T1000 (cell line): ENCODE data around the gene RALGPS1.
A peak's percentile ranks its signal among the peaks of the same experiment; 100 is the strongest.

Source experiments
- DNase-seq: peaks from one replicate; lab custom pipeline; 2025; ENCODE audit warnings: mixed read lengths; lab: John Stamatoyannopoulos, UW

The RALGPS1 gene

GRCh38 chr9:127224178-127224882 lies 309.7 kb downstream of the RALGPS1 start:
- DNase-seq = peak; percentile 93

DNA sequence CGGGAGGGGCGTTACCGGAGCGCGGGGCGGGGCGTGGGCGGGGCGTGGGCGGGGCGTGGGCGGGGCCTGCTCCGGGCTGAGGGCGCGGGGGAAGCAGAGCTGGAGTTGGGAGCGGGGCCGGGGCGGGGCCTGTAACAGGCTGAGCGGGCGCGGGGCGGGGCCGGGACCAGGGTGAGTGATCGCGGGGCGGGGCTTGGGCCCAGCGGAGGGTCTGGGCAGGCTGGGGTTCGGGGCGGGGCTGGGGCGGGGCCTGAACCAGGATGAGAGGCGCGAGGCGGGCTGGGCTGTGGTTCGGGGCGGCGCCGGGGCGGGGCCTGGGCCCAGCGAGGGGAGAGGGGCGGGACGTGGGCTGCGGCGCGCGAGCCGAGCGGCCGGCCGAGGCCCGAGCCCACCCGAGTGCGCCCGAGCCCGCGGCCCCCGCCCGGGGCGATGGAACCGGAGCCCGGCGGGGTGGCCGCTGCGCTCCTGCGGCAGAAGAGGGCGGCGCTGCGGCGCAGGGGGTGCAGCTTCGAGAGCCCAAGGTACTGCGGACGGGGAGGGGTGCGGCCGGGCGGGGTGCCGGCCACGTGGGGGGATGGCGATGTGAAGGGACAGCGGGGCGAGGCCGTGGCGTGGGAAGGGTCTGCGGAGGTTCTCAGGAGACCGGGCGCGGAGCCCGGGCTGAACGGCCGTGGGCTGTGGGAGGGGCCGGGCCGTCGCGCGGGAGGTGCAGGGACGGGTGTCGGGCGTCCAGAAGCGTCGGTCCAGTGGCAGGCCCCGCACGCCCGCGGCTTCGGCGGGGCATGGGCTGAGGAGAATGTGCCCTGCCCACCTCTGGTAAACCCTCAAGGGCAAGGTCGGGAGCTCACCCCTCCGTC lies 310.5 kb downstream of the RALGPS1 start:
- DNase-seq = peak; percentile 89

DNA sequence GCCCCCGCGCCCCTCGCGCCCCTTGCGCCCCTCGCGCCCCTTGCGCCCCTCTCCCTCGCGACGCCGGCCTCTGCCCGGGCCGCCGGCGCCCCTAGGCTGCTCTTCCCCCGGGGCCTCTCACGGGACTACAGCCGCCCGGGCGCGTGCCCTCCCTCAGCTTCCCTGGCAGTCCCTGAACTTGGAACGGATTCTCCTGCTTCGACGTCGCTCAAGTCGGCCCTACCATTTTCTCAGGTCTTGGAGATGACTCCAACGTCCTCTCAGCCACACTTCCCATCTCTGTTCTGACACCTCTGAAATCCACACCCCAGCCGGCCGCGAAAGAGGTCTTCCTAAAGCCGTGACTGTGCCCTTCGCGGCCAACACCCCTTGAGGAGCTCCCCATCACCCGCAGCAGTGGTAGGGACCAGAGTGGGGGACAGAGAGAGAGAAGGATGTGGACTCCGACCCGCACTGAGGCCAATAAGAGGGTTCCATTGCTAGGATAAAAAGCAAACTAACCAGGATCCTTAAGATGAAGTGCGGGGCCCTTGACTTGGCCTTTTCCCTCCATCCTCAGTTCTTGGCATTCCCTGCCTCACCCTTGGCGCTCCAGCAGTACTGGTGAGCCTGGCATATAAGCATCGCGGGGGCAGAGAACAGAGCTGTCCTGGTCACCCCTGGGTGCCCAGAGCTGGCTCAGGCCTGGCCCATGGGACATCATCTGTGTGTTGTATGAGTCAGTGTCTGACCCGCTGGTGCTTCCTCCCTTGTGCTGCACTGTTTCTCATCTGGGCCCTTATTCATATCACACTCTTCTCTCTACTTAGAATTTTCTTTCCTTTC lies 311.4 kb downstream of the RALGPS1 start:
- no peak for DNase-seq

GRCh38 chr9:127229691-127230417 lies 315.3 kb downstream of the RALGPS1 start:
- no peak for DNase-seq

GRCh38 chr9:127231666-127232065 lies 317.1 kb downstream of the RALGPS1 start:
- DNase-seq = no peak

DNA sequence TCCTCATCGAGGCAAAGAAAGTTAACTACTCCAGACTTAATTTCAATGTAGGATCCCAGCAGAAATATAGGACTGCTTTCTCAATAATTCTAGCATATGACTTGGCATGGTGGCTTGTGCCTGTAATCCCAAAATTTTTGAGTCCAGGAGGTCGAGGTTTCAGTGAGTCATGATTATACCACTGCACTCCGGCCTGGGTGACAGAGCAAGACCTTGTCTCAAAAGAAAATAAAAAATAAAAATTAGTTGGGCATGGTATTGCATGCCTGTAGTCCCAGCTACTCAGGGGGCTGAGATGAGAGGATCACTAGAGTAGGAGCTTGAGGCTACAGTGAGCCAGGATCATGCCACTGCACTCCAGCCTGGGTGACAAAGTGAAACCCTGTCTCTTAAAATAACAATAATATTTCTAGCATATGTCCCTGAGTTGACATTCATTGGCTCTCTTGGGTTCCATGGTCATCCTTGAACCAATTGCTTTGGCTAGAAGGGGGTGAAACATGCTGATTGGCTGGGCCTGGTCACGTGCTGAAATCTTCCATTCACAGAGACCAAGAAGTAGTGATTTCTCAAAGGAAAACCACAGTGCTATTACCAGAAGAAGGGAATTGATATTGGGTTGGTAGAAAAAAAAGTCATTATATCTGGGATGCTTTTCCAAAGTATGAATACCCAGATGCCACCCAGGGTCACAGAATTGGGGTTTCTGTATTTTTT lies 318.4 kb downstream of the RALGPS1 start:
- no peak for DNase-seq

- DNase-seq = no peak
Observed at GRCh38 chr9:127233550-127233949, 319.0 kb downstream of the RALGPS1 start.

- no peak for DNase-seq
Observed at GRCh38 chr9:127233989-127234388, 319.4 kb downstream of the RALGPS1 start.

- no peak for DNase-seq
Observed at GRCh38 chr9:127237801-127238200, 323.2 kb downstream of the RALGPS1 start.

- DNase-seq = no peak
Observed at GRCh38 chr9:127241354-127241753, 326.8 kb downstream of the RALGPS1 start.

DNA sequence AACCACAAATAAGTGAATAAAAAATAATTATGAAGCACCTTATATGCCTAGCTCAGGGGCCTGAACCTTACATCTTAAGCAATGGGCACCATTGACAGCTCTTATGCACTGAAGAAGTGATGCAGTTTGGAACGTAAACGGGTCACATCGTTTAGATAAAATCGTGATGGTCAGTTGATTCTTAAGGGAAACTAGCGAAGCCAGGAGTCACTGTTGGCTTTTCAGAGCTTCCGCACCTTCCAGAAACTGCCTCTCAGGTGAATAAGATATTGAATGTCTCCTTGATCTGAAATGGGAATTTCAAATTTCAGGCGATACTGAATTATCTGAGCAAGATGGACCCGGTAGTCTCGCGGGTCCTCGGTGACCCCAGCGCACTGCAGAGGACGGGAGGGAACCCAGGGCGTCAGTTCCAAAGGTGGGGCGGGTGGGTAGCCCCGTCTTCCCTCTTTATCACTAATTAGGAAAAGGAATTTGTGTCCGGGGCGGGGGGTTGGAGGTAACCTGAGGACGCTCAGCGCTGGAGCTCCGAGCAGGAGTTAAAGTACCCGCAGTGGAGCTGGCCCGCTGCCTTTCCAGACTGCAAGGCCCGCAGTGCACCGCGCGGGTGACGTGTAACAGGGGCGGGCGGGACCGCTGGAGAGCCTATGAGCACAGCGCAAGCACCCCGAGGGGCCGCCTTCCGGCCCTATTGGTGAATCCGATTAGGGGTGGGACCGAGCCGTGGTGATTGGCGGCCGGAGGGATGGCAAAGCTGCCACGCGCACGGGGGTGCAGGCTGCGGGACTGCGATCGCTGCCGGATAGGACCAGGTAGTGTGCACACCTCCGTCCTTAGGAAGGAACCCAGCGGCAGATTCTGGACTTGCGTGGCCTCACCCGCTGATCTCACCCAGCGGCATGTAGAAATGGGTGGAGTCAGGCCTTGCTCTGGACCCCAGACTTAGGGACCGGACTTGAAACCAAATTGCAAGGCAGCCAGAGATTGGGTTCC lies 330.3 kb downstream of the RALGPS1 start:
- DNase-seq = peak; percentile 88

- DNase-seq = no peak
Observed at GRCh38 chr9:127245637-127246164, 331.1 kb downstream of the RALGPS1 start.

DNA sequence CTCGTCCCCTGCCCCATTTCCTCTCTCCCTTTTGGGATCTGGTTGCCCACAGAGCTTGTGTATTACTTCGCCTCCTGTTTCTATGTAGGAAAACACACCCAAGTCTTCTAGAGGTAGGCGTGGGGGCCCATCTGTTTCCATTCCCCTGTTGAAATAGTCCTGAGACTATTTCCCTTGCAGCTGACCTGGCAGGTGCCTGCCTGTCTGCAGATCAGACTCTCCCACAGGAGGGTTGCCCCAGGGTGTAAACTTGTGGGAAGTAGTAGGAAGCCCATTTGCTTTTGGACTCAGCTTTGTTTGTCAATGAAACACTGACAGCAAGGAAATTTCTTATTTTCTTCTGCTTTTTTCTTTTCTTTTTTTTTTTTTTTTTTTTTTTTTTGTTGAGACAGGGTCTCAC lies 333.7 kb downstream of the RALGPS1 start:
- DNase-seq = no peak

DNA sequence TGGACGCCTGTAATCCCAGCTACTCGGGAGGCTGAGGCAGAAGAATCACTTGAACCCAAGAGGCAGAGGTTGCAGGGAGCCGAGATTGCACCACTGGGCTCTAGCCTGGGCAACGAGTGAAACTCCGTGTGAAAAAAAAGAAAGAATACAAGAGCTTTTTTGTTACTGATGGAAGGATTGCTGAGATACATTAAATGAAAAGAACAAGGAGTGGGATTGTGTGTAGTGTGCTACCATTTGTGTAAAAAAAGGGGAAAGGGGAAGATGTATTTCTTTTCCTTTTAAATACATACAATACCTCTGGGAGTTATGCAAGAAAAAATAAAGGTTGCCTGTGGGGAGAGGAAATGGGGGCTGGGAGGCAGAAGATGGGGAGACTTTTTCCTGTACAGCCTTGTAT lies 335.3 kb downstream of the RALGPS1 start:
- no peak for DNase-seq

DNA sequence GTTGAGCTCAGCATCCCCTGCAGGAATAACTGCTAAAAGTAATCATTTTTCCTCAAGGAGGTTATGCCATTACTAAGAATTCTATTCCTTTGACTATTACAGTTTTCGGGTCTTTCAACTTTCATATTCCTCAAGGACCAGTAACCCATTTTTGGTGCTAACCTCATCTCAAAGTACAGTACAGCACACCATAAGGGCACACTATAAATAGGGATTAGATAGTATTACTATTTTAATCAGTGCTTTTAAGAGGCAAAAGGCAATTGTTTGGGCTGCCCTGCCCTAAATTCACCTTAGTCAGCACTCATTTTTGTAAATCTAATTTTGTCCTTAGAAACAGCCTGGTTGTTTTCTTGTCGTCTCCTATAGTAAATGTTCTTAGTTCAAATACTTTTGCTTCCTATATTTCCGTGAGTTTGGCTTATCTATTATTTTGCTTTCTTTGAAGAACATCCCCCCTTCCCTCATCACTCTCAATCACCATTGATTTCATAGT lies 336.4 kb downstream of the RALGPS1 start:
- no peak for DNase-seq

DNA sequence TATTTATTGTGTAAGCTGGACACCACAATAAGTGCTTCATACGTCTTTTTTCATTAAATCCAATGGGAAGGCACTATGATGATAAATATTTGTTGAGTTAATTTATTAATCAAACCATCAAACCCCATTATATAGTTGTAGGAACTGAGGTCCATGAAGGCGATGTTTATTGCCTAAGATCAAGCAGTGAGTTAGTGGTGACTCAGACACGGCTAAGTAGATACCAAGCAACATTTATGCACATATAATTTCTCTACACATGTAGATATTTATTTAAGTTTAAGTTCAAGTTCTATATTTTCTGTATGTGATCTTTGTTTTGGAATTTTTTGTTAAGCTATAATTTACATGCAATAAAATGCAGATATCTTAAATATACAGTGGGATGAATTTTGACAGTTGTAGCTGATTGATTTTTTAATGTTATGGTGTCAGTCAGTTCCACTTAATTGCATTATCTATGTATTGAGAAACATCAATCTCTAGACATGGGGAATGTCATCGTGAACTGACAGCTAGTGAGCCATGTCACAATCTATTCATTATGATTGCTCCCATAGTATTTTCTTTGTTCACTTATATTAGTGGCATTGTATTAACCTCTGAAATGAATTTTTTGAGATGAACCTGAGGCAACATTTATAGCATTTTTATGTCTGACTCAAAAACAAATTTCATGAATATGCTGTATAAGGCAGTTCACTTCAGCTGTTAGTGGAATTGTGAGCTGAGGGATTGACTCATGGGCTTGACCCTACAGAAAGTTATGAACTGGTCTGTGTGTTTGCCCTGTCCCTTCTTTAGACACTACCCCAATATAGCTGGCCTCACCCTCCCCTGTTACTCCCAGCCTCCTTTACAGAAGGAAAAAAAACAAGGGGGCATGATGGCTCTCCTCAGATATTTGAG lies 338.1 kb downstream of the RALGPS1 start:
- no peak for DNase-seq

GRCh38 chr9:127253446-127253845 lies 338.9 kb downstream of the RALGPS1 start:
- no peak for DNase-seq

GRCh38 chr9:127255692-127256091 lies 341.1 kb downstream of the RALGPS1 start:
- DNase-seq = no peak
